ENCODE results near the gene TBC1D22A.

TBC1D22A gene

GRCh38 chr22:46946383-46946962 lies 184.0 kb downstream of the TBC1D22A start (continued):
- no peak for TF ChIP-seq BACH2 (CRISPR knock-in tag; IDR thresholded peaks at IDR 0.05; ENCODE audit: borderline replicate concordance)

GRCh38 chr22:46947516-46948257 lies 185.2 kb downstream of the TBC1D22A start:
- TF ChIP-seq ZNF70 (CRISPR knock-in tag; IDR thresholded peaks at IDR 0.05), result no peak
- TF ChIP-seq ZC3H10 (CRISPR knock-in tag; IDR thresholded peaks at IDR 0.05), result no peak
- TF ChIP-seq RARB (CRISPR knock-in tag; IDR thresholded peaks at IDR 0.05), result no peak
- no peak for TF ChIP-seq POU6F1 (CRISPR knock-in tag; IDR thresholded peaks at IDR 0.05; ENCODE audit: borderline replicate concordance, low read depth)
- no peak for TF ChIP-seq ZFP30 (CRISPR knock-in tag; IDR thresholded peaks at IDR 0.05)
- no peak for TF ChIP-seq TOX (CRISPR knock-in tag; IDR thresholded peaks at IDR 0.05; ENCODE audit: borderline replicate concordance)
- no peak for TF ChIP-seq TCF4 (CRISPR knock-in tag; IDR thresholded peaks at IDR 0.05; ENCODE audit: borderline replicate concordance)
- TF ChIP-seq BACH2 (CRISPR knock-in tag; IDR thresholded peaks at IDR 0.05; ENCODE audit: borderline replicate concordance), result no peak
- no peak for TF ChIP-seq ZNF8 (CRISPR knock-in tag; IDR thresholded peaks at IDR 0.05)
- no peak for TF ChIP-seq CSDC2 (CRISPR knock-in tag; IDR thresholded peaks at IDR 0.05)
- ATAC-seq, result no peak

- TF ChIP-seq ESRRG (CRISPR knock-in tag; IDR thresholded peaks at IDR 0.05), result no peak
- no peak for ATAC-seq
Observed at GRCh38 chr22:46948411-46949144, 186.1 kb downstream of the TBC1D22A start.

- ATAC-seq, result no peak
- TF ChIP-seq TSHZ2 (CRISPR knock-in tag; IDR thresholded peaks at IDR 0.05) (no peak), ARNTL (CRISPR knock-in tag; IDR thresholded peaks at IDR 0.05; ENCODE audit: borderline replicate concordance, low read depth) (no peak), TCF4 (CRISPR knock-in tag; IDR thresholded peaks at IDR 0.05; ENCODE audit: borderline replicate concordance) (no peak), OSR1 (CRISPR knock-in tag; IDR thresholded peaks at IDR 0.05) (no peak), PPARA (CRISPR knock-in tag; IDR thresholded peaks at IDR 0.05; ENCODE audit: borderline replicate concordance) (no peak), ZFP3 (CRISPR knock-in tag; IDR thresholded peaks at IDR 0.05) (no peak), ZFP30 (CRISPR knock-in tag; IDR thresholded peaks at IDR 0.05) (no peak), SNAI2 (CRISPR knock-in tag; IDR thresholded peaks at IDR 0.05) (no peak), PATZ1 (CRISPR knock-in tag; IDR thresholded peaks at IDR 0.05; ENCODE audit: borderline replicate concordance) (no peak), CSRNP3 (CRISPR knock-in tag; IDR thresholded peaks at IDR 0.05) (no peak), GLIS3 (CRISPR knock-in tag; IDR thresholded peaks at IDR 0.05) (no peak), CSDC2 (CRISPR knock-in tag; IDR thresholded peaks at IDR 0.05) (no peak), CREB5 (CRISPR knock-in tag; IDR thresholded peaks at IDR 0.05; ENCODE audit: low read depth) (no peak), ZNF565 (CRISPR knock-in tag; conservative IDR thresholded peaks at IDR 0.05; ENCODE audit: low read depth) (no peak)
Observed at GRCh38 chr22:46951350-46951749, 188.9 kb downstream of the TBC1D22A start.
